Measurements from ENCODE around the gene GPR37L1. TPM values are rescaled to one million over a fixed set of nuclear protein-coding genes. Genes with fewer than 3 reads are reported as not detected.
"Not testable (repeated sequence)": the region's sequence is repeated elsewhere in the genome, so short reads cannot be mapped to it uniquely, and the experiment has no call there.

Gene GPR37L1
- total RNA-seq, 1 donor from 2014 or later = 0.41 TPM

- no peak for DNase-seq
Observed at GRCh38 chr1:202107801-202108731, 14.7 kb upstream of the GPR37L1 start.

GRCh38 chr1:202110977-202111376 is 11.7 kb upstream of the GPR37L1 start:
- DNase-seq = no peak

GRCh38 chr1:202111589-202111988 is 11.1 kb upstream of the GPR37L1 start:
- DNase-seq = not testable (repeated sequence)

DNA sequence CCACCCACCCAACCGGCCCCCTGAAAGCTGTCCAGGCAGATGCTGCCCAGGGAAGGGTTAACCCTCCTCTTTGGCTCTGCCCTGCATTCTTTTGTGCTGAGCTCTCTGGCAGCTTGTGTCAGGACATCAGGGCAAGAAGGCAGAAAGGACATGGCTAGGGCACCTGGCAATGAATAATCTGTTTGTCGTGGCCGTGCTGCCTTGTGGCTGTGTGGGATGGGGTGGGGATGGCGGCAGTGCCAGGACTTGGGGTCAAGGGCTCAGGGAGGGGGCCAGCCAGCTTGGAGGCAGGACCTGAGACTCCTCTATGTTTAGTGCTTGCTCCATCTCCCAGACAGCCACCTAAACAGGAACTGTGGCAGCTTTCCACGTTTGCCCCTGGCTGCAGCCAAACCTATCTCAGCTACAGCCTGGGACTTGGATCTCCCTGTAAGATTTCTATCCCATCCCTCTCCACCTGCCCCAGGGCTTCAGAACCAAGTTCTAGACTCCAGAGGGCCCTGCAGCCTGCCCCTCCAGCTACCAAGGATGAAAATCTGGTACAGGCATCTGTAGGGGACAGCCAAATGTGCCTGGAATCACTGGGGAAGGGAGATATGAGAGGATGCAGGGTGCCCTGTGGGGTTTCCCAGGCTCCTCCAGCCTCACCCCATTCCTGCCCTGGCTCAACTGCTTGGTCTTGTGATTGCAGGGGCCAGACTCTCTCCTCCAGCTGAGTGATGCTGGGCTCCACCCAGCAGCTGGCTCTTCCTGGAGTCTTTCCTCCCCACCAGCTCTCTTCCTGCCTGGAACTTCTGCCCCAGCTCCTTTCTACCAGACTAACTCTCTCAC is 9.6 kb upstream of the GPR37L1 start:
- no peak for DNase-seq

DNA sequence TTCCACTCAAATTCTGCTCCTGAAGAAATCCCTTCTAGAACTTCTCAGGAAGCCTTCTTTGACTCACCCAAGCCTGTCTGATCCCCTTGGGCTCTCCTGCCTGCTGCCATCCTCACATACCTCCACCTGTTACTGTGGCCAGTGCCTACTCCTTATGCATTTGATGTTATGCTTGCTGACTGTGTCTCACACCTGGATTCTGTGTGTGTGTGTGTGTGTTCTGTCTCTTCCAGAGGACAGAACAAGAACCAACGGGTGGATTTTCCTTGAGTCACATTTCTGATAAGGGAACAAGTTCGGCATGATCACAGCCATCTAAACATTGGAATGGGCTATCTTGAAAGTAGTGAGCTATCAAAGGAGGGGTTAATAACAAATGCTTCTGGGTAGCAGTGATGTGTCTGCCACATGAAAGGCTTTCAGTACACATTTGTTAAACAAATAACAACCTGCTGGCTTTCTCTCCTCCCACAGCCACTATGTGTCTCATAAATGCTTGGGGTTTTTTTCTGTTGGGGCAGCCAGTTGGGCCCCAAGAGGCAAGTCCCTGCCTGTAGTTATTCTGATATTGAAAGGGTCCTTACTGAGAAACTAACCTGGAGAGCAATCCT is 8.9 kb upstream of the GPR37L1 start:
- no peak for DNase-seq

- DNase-seq = no peak
Observed at GRCh38 chr1:202116287-202116686, 6.4 kb upstream of the GPR37L1 start.

- DNase-seq = no peak
Observed at GRCh38 chr1:202117898-202118371, 4.8 kb upstream of the GPR37L1 start.

DNA sequence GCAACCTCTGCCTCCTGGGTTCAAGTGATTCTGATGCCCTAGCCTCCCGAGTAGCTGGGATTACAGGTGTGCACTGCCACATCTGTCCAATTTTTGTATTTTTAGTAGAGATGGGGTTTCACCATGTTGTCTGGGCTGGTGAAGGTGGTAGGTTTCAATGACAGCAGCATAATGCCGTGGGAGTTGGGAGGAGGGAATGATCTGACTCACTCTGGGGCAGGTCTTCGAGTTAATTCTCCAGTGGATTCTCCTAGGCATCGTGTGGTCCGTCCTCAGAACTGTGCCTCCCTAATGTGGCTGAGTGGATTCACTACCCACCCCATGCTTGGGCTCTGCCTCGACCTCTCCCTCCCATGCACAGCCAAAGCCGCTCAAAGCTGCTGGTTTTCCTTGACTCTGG is 1.7 kb upstream of the GPR37L1 start:
- no peak for DNase-seq

DNA sequence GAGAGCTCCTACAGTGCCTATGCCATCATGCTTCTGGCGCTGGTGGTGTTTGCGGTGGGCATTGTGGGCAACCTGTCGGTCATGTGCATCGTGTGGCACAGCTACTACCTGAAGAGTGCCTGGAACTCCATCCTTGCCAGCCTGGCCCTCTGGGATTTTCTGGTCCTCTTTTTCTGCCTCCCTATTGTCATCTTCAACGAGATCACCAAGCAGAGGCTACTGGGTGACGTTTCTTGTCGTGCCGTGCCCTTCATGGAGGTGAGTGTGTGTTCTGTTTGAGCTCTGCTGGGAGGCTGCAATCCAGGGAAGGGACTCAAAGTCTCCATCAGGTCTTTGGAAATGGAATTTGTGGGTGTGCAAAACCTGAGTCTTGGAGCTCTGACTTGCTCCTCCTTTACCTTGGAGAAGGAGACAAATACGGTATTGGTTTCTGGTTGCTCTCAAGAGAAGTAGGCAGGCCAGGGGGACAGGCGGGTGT is 658 bp downstream of the GPR37L1 start:
- DNase-seq = no peak

GRCh38 chr1:202124142-202124541 is 1.4 kb downstream of the GPR37L1 start:
- DNase-seq = no peak

DNA sequence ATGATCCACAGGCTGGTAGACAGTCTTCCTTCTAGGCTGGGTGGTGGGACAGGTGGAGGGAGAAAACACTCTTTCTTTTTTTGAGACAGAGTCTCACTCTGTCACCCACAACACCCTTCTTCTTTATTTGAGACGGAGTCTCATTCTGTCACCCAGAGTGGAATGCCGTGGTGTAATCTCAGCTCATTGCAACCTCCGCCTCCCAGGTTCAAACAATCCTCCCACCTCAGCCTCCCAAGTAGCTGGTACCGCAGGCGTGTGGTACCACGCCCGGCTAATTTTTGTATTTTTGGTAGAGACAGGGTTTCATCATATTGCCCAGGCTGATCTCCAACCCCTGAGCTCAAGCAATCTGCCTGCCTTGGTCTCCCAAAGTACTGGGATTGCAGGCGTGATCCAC is 2.9 kb downstream of the GPR37L1 start:
- no peak for DNase-seq

- DNase-seq = no peak
Observed at GRCh38 chr1:202126426-202126825, 3.7 kb downstream of the GPR37L1 start.

GRCh38 chr1:202127061-202127460 is 4.3 kb downstream of the GPR37L1 start:
- no peak for DNase-seq

DNA sequence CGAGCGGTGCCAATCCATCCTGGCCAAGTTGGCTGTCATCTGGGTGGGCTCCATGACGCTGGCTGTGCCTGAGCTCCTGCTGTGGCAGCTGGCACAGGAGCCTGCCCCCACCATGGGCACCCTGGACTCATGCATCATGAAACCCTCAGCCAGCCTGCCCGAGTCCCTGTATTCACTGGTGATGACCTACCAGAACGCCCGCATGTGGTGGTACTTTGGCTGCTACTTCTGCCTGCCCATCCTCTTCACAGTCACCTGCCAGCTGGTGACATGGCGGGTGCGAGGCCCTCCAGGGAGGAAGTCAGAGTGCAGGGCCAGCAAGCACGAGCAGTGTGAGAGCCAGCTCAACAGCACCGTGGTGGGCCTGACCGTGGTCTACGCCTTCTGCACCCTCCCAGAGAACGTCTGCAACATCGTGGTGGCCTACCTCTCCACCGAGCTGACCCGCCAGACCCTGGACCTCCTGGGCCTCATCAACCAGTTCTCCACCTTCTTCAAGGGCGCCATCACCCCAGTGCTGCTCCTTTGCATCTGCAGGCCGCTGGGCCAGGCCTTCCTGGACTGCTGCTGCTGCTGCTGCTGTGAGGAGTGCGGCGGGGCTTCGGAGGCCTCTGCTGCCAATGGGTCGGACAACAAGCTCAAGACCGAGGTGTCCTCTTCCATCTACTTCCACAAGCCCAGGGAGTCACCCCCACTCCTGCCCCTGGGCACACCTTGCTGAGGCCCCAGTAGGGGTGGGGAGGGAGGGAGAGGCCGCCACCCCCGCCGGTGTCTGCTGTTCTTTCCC is 5.3 kb downstream of the GPR37L1 start:
- DNase-seq = no peak

GRCh38 chr1:202129453-202130296 is 7.0 kb downstream of the GPR37L1 start:
- no peak for DNase-seq

- no peak for DNase-seq
Observed at GRCh38 chr1:202130297-202130721, 7.6 kb downstream of the GPR37L1 start.

DNA sequence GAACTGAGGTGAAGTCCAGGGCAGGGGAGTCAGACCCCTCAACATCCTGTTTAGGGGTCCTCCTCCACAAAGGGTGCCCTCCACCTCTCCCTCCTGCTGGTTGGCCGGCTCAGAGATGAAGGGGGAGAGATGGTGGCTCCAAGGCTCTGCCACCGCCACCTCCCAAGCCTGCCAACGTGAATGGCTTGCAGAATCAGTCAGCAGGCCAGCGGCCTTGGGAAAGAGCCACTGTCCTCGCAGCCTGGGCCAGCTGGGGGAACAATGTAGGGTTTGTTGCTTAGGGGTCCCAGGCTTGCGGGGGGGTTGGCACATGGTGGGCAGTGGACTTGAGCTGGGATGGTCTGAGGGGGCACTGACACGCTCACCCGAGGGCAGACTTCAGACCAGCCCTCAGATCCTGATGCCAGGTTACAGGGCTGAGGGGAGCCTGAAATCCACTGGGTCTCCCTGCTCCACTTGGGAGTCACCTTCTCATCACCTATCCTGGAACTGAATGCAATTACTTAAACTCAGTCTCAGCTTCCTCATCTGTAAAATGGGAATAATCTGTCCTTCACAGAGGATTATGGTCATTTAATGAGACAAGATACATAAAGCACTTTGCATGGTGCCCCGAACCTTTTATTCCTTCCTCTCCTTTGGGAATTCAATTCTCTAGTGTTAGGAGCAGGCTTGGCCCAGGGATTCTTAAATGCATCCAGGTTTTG is 8.3 kb downstream of the GPR37L1 start:
- DNase-seq = no peak

GRCh38 chr1:202131956-202132821 is 9.5 kb downstream of the GPR37L1 start:
- no peak for DNase-seq

GRCh38 chr1:202133001-202133400 is 10.3 kb downstream of the GPR37L1 start:
- DNase-seq = no peak
